NK-92 treated with Interleukin-12 subunit alpha and Interleukin-12 subunit beta, amount 100 ng/mL, for 24 hours (cell line): Measurements from ENCODE around the gene RBBP8.

Experiments
- DNase-seq: peaks from one replicate; lab custom pipeline; 2025; lab: John Stamatoyannopoulos, UW

RBBP8 gene

GRCh38 chr18:22999212-22999611, 66.1 kb downstream of the RBBP8 start:
- DNase-seq: no peak

GRCh38 chr18:22999647-23000046, 66.5 kb downstream of the RBBP8 start:
- no peak for DNase-seq

GRCh38 chr18:23003289-23003688, 70.2 kb downstream of the RBBP8 start:
- DNase-seq: no peak

- no peak for DNase-seq
Observed at GRCh38 chr18:23012249-23012648, 79.1 kb downstream of the RBBP8 start.

- no peak for DNase-seq
Observed at GRCh38 chr18:23020555-23021294, 87.6 kb downstream of the RBBP8 start.

GRCh38 chr18:23021623-23022022, 88.5 kb downstream of the RBBP8 start:
- DNase-seq: no peak

- DNase-seq: no peak
Observed at GRCh38 chr18:23032030-23032582, 99.0 kb downstream of the RBBP8 start.

GRCh38 chr18:23033056-23033455, 99.9 kb downstream of the RBBP8 start:
- DNase-seq: no peak

- no peak for DNase-seq
Observed at GRCh38 chr18:23036660-23037201, 103.6 kb downstream of the RBBP8 start.

- no peak for DNase-seq
Observed at GRCh38 chr18:23037646-23038045, 104.5 kb downstream of the RBBP8 start.

- no peak for DNase-seq
Observed at GRCh38 chr18:23038712-23039111, 105.6 kb downstream of the RBBP8 start.

- no peak for DNase-seq
Observed at GRCh38 chr18:23042133-23042532, 109.0 kb downstream of the RBBP8 start.

- no peak for DNase-seq
Observed at GRCh38 chr18:23043803-23044376, 110.8 kb downstream of the RBBP8 start.

- DNase-seq: no peak
Observed at GRCh38 chr18:23049698-23050373, 116.7 kb downstream of the RBBP8 start.

GRCh38 chr18:23053776-23054457, 120.8 kb downstream of the RBBP8 start:
- DNase-seq: no peak

GRCh38 chr18:23054553-23054952, 121.4 kb downstream of the RBBP8 start:
- no peak for DNase-seq

GRCh38 chr18:23056315-23056714, 123.2 kb downstream of the RBBP8 start:
- DNase-seq: no peak

GRCh38 chr18:23057096-23057495, 124.0 kb downstream of the RBBP8 start:
- DNase-seq: no peak

GRCh38 chr18:23058746-23059415, 125.8 kb downstream of the RBBP8 start:
- no peak for DNase-seq

- no peak for DNase-seq
Observed at GRCh38 chr18:23059541-23060465, 126.7 kb downstream of the RBBP8 start.
